HepG2 (cell line): ENCODE results near the gene ELOVL2. TPM values are rescaled to one million over a fixed set of nuclear protein-coding genes. Genes with fewer than 3 reads are reported as not detected.

Experiments used
- AHR ChIP-seq: IDR thresholded peaks from 2 replicates; pipeline ENCODE4 v1.6.1; 2018; ENCODE audit warnings: missing genetic modification reagents, missing compliant biosample characterization
- ARNTL ChIP-seq: sonication (generic); formaldehyde crosslinking; IDR thresholded peaks from 2 replicates; pipeline ENCODE4 v1.4.0; 2020; ENCODE audit warnings: mild to moderate bottlenecking, missing genetic modification reagents
- EEA1 ChIP-seq: sonication (generic); formaldehyde crosslinking; IDR thresholded peaks from 2 replicates; pipeline ENCODE4 v1.5.1; 2020; ENCODE audit warnings: mild to moderate bottlenecking, missing genetic modification reagents, borderline replicate concordance
- GTF3A ChIP-seq: sonication (generic); formaldehyde crosslinking; conservative IDR thresholded peaks from 2 replicates; pipeline ENCODE4 v1.4.0; 2020; ENCODE audit warnings: mild to moderate bottlenecking, missing genetic modification reagents
- HCFC1 ChIP-seq: fragments of 150-350 bp; IDR thresholded peaks from 2 replicates; pipeline ENCODE4 v1.6.1; 2014; ENCODE audit warnings: low read depth, low read length
- HHEX ChIP-seq: IDR thresholded peaks from 2 replicates; pipeline ENCODE4 v1.6.1; 2016; ENCODE audit warnings: control low read depth
- KAT8 ChIP-seq: IDR thresholded peaks from 2 replicates; pipeline ENCODE4 v1.6.1; 2016; ENCODE audit warnings: missing genetic modification reagents, missing compliant biosample characterization
- LCORL ChIP-seq, 2 experiments: fragments of 450-650 bp in 1 of 2; sonication (generic) in 1 of 2; formaldehyde crosslinking in 1 of 2; IDR thresholded peaks; 2 replicates each; pipeline versions ENCODE4 v1.5.0 to v1.6.1; 2017 to 2020; ENCODE audit warnings: antibody characterized with exemption in 1 of 2, missing genetic modification reagents in 1 of 2
- MBD4 ChIP-seq: IDR thresholded peaks from 2 replicates; pipeline ENCODE4 v1.6.1; 2012; ENCODE audit warnings: low read length, inconsistent platforms, borderline replicate concordance
- POLR2A ChIP-seq, 2 experiments: IDR thresholded peaks; 2 replicates each; pipeline ENCODE4 v1.6.1; 2011; ENCODE audit warnings: low read depth in 2 of 2, low read length in 2 of 2, mild to moderate bottlenecking in 1 of 2, moderate library complexity in 1 of 2; ENCODE audit not compliant: insufficient read depth in 1 of 2
- PRPF4 ChIP-seq: fragments of 200-400 bp; formaldehyde crosslinking; IDR thresholded peaks from 2 replicates; pipeline ENCODE4 v1.6.1; 2016; ENCODE audit warnings: low read length, low read depth; ENCODE audit not compliant: poor library complexity, severe bottlenecking
- SIN3A ChIP-seq: IDR thresholded peaks from 2 replicates; pipeline ENCODE4 v1.6.1; 2011; ENCODE audit warnings: low read depth, mild to moderate bottlenecking, control low read depth, low read length, borderline replicate concordance
- SP1 ChIP-seq, 2 experiments: fragments of 450-650 bp in 1 of 2; sonication (generic) in 1 of 2; formaldehyde crosslinking in 1 of 2; IDR thresholded peaks; 2 replicates each; pipeline versions ENCODE4 v1.4.0 to v1.6.1; 2016 to 2020; ENCODE audit warnings: missing genetic modification reagents in 1 of 2
- U2AF1 ChIP-seq: fragments of 200-400 bp; formaldehyde crosslinking; optimal IDR thresholded peaks from 2 replicates; pipeline ENCODE3; 2017; ENCODE audit warnings: mild to moderate bottlenecking, low read depth, low read length
- ZC3H4 ChIP-seq: sonication (generic); formaldehyde crosslinking; IDR thresholded peaks from 2 replicates; pipeline ENCODE4 v1.4.0; 2020; ENCODE audit warnings: missing genetic modification reagents, borderline replicate concordance
- ZNF296 ChIP-seq: sonication (generic); formaldehyde crosslinking; conservative IDR thresholded peaks from 2 replicates; pipeline ENCODE4 v1.5.0; 2020; ENCODE audit warnings: mild to moderate bottlenecking, missing genetic modification reagents
- ZNF350 ChIP-seq: sonication (generic); formaldehyde crosslinking; IDR thresholded peaks from 2 replicates; pipeline ENCODE4 v1.4.0; 2020; ENCODE audit warnings: mild to moderate bottlenecking, low read depth, missing genetic modification reagents, borderline replicate concordance
- ZNF558 ChIP-seq: sonication (generic); formaldehyde crosslinking; IDR thresholded peaks from 2 replicates; pipeline ENCODE4 v1.9.0; 2022; ENCODE audit warnings: mild to moderate bottlenecking, missing genetic modification reagents, borderline replicate concordance
- ZNF652 ChIP-seq: IDR thresholded peaks from 2 replicates; pipeline ENCODE4 v1.6.1; 2016; ENCODE audit warnings: low read depth, borderline replicate concordance
- ZNF7 ChIP-seq: IDR thresholded peaks from 2 replicates; pipeline ENCODE4 v1.6.1; 2016; ENCODE audit warnings: missing biosample characterization, missing genetic modification reagents
- ZNF782 ChIP-seq: sonication (generic); formaldehyde crosslinking; IDR thresholded peaks from 2 replicates; pipeline ENCODE4 v1.4.0; 2020; ENCODE audit warnings: missing genetic modification reagents, mild to moderate bottlenecking, borderline replicate concordance
- polyA plus RNA-seq, 8 experiments: library from polyadenylated mRNA; depleted of rRNA in 3 of 8; stranded (reverse) in 7 of 8; unstranded in 1 of 8; fragments of >200 nt; fragmentation: Illumina TruSeq in 4 of 8; extraction: Trizol in 4 of 8; gene quantifications; 2 replicates each; pipeline versions ENCODE4 v1.2.1 to v1.2.3, GENCODE V29; 2011 to 2016; ENCODE audit warnings: low read depth in 4 of 8, missing spikeins in 1 of 8, mixed read lengths in 1 of 8; ENCODE audit not compliant: insufficient read depth in 1 of 8
- total RNA-seq, 5 experiments: library from RNA; depleted of rRNA; stranded (reverse); fragments of >200 nt; fragmentation: Illumina TruSeq; extraction: Trizol; gene quantifications; 2 replicates each; pipeline ENCODE4 v1.2.3, GENCODE V29; 2016; ENCODE audit warnings: low read depth in 1 of 5
- TF ChIP-seq, protein P1 (sequence below): sonication (generic); formaldehyde crosslinking; IDR thresholded peaks from 2 replicates; pipeline ENCODE4 v1.5.0; 2020; ENCODE audit warnings: missing genetic modification reagents
- TF ChIP-seq, protein P2 (sequence below): sonication (generic); formaldehyde crosslinking; IDR thresholded peaks from 2 replicates; pipeline ENCODE4 v1.5.0; 2020; ENCODE audit warnings: mild to moderate bottlenecking, missing genetic modification reagents
- TF ChIP-seq, protein P3 (sequence below): IDR thresholded peaks from 2 replicates; pipeline ENCODE4 v1.6.1; 2016; ENCODE audit warnings: low read depth, control low read depth
- TF ChIP-seq, protein P4 (sequence below): sonication (generic); formaldehyde crosslinking; conservative IDR thresholded peaks from 2 replicates; pipeline ENCODE4 v1.8.0; 2022; ENCODE audit warnings: mild to moderate bottlenecking, moderate library complexity, missing genetic modification reagents

ELOVL2 gene
- total and polyA plus RNA-seq, 2 of the 13 experiments (the other 11 are each of a cell fraction or from before 2014, with no cell fraction given) = 43.6 to 65.4 TPM

DNA sequence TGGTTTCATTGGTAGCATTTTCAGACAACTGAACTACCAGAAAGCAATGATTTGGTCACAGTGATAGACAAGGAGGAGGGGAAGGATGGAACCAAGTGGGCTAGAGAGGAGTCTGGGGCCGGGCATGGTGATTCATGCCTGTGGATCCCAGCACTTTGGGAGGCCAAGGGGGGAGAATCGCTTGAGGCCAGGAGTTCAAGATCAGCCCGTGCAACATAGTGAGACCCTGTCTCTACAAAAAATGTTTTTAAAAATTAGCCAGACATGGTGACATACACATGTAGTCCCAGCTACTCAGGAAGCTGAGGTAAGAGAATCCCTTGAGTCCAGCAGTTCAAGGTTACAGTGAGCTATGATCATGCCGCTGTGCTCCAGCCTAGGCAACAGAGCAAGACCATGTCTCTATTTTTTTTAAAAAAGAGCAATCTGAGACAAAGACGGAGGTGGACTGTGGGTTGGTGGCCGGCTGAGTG lies 86.7 kb downstream of the ELOVL2 start (continued):
- TF ChIP-seq, protein P1, sequence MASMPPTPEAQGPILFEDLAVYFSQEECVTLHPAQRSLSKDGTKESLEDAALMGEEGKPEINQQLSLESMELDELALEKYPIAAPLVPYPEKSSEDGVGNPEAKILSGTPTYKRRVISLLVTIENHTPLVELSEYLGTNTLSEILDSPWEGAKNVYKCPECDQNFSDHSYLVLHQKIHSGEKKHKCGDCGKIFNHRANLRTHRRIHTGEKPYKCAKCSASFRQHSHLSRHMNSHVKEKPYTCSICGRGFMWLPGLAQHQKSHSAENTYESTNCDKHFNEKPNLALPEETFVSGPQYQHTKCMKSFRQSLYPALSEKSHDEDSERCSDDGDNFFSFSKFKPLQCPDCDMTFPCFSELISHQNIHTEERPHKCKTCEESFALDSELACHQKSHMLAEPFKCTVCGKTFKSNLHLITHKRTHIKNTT (CRISPR knock-in tag) = no peak
- TF ChIP-seq, protein P2, sequence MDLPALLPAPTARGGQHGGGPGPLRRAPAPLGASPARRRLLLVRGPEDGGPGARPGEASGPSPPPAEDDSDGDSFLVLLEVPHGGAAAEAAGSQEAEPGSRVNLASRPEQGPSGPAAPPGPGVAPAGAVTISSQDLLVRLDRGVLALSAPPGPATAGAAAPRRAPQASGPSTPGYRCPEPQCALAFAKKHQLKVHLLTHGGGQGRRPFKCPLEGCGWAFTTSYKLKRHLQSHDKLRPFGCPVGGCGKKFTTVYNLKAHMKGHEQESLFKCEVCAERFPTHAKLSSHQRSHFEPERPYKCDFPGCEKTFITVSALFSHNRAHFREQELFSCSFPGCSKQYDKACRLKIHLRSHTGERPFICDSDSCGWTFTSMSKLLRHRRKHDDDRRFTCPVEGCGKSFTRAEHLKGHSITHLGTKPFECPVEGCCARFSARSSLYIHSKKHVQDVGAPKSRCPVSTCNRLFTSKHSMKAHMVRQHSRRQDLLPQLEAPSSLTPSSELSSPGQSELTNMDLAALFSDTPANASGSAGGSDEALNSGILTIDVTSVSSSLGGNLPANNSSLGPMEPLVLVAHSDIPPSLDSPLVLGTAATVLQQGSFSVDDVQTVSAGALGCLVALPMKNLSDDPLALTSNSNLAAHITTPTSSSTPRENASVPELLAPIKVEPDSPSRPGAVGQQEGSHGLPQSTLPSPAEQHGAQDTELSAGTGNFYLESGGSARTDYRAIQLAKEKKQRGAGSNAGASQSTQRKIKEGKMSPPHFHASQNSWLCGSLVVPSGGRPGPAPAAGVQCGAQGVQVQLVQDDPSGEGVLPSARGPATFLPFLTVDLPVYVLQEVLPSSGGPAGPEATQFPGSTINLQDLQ (CRISPR knock-in tag) = no peak
- no peak for TF ChIP-seq SIN3A
- TF ChIP-seq ZNF652 = peak; percentile 53; the same call in 1 of the 2 replicates
- peak; percentile 51; the same call in 1 of the 2 replicates for TF ChIP-seq ARNTL (CRISPR knock-in tag)
- no peak for TF ChIP-seq AHR (CRISPR knock-in tag)
- TF ChIP-seq MBD4 = no peak
- no peak for TF ChIP-seq HCFC1
- no peak for TF ChIP-seq ZNF782 (CRISPR knock-in tag)
- no peak for TF ChIP-seq ZNF7 (CRISPR knock-in tag)
- no peak for TF ChIP-seq SP1 (IDR thresholded peaks at IDR 0.05)
- no peak for TF ChIP-seq SP1 (CRISPR knock-in tag; IDR thresholded peaks at IDR 0.05)
- TF ChIP-seq ZNF350 = peak; percentile 63
- TF ChIP-seq ZNF296 (CRISPR knock-in tag) = no peak
- TF ChIP-seq GTF3A (CRISPR knock-in tag) = no peak
- no peak for TF ChIP-seq U2AF1
- TF ChIP-seq POLR2A (IDR thresholded peaks at IDR 0.05; ENCODE audit: insufficient read depth in 1 of 2, low read depth in 2 of 2, low read length in 2 of 2) = no peak
- TF ChIP-seq KAT8 = no peak
- no peak for TF ChIP-seq ZC3H4 (CRISPR knock-in tag)
- TF ChIP-seq, protein P3, sequence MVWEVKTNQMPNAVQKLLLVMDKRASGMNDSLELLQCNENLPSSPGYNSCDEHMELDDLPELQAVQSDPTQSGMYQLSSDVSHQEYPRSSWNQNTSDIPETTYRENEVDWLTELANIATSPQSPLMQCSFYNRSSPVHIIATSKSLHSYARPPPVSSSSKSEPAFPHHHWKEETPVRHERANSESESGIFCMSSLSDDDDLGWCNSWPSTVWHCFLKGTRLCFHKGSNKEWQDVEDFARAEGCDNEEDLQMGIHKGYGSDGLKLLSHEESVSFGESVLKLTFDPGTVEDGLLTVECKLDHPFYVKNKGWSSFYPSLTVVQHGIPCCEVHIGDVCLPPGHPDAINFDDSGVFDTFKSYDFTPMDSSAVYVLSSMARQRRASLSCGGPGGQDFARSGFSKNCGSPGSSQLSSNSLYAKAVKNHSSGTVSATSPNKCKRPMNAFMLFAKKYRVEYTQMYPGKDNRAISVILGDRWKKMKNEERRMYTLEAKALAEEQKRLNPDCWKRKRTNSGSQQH (CRISPR knock-in tag) = no peak
- TF ChIP-seq PRPF4 = no peak
- 0 out of 2 replicates have a peak, but pooled peaks have one; percentile 40 for TF ChIP-seq HHEX (CRISPR knock-in tag)
- TF ChIP-seq EEA1 (CRISPR knock-in tag) = no peak
- no peak for TF ChIP-seq LCORL (IDR thresholded peaks at IDR 0.05)
- TF ChIP-seq LCORL (CRISPR knock-in tag; IDR thresholded peaks at IDR 0.05) = peak; percentile 85
- TF ChIP-seq, protein P4, sequence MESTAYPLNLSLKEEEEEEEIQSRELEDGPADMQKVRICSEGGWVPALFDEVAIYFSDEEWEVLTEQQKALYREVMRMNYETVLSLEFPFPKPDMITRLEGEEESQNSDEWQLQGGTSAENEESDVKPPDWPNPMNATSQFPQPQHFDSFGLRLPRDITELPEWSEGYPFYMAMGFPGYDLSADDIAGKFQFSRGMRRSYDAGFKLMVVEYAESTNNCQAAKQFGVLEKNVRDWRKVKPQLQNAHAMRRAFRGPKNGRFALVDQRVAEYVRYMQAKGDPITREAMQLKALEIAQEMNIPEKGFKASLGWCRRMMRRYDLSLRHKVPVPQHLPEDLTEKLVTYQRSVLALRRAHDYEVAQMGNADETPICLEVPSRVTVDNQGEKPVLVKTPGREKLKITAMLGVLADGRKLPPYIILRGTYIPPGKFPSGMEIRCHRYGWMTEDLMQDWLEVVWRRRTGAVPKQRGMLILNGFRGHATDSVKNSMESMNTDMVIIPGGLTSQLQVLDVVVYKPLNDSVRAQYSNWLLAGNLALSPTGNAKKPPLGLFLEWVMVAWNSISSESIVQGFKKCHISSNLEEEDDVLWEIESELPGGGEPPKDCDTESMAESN (CRISPR knock-in tag) = no peak; the same call in 1 of the 2 replicates
- TF ChIP-seq ZNF558 (CRISPR knock-in tag) = no peak
